Osteoblast (primary cell): ENCODE results near the gene SLC22A17. TPM values are rescaled to one million over a fixed set of nuclear protein-coding genes. Genes with fewer than 3 reads are reported as not detected.

Source experiments
- DNase-seq: peaks from one replicate; pipeline ENCODE4 v3.0.0; 2011; ENCODE audit warnings: low spot score, mixed read lengths; ENCODE audit not compliant: insufficient read length; ENCODE audit errors: missing footprints
- H2AFZ ChIP-seq: 2 replicates; pipeline ENCODE4 v1.6.0; 2011; ENCODE audit warnings: mild to moderate bottlenecking, low read length
- H3K27ac ChIP-seq: 2 replicates; pipeline ENCODE4 v1.5.1; 2011; ENCODE audit warnings: mild to moderate bottlenecking, low read depth, low read length, moderate library complexity
- H3K27me3 ChIP-seq: 2 replicates; pipeline ENCODE4 v1.6.0; 2012; ENCODE audit warnings: mild to moderate bottlenecking, control low read depth, inconsistent platforms, low read length, moderate library complexity; ENCODE audit not compliant: insufficient read depth
- H3K36me3 ChIP-seq: 2 replicates; pipeline ENCODE4 v1.5.1; 2011; ENCODE audit warnings: mild to moderate bottlenecking, low read length, control low read depth, moderate library complexity; ENCODE audit not compliant: insufficient read depth
- H3K4me1 ChIP-seq: 2 replicates; pipeline ENCODE4 v1.5.1; 2011; ENCODE audit warnings: mild to moderate bottlenecking, low read length, control low read depth, moderate library complexity; ENCODE audit not compliant: insufficient read depth
- H3K4me2 ChIP-seq: 2 replicates; pipeline ENCODE4 v1.6.0; 2011; ENCODE audit warnings: mild to moderate bottlenecking, low read length; ENCODE audit not compliant: insufficient read depth
- H3K4me3 ChIP-seq: fragments of 200-600 bp; sonication (generic); 3 replicates; pipeline ENCODE4 v1.5.1; 2012; ENCODE audit warnings: mild to moderate bottlenecking, low read length, inconsistent platforms; ENCODE audit not compliant: insufficient read depth
- H3K79me2 ChIP-seq: 2 replicates; pipeline ENCODE4 v1.6.0; 2012; ENCODE audit warnings: mild to moderate bottlenecking, low read length, control low read depth, inconsistent platforms; ENCODE audit not compliant: insufficient read depth
- H3K9me3 ChIP-seq: 2 replicates; pipeline ENCODE4 v1.5.1; 2011; ENCODE audit warnings: low read depth, low read length, control low read depth
- H4K20me1 ChIP-seq: 2 replicates; pipeline ENCODE4 v1.6.0; 2012; ENCODE audit warnings: mild to moderate bottlenecking, low read length, control low read depth; ENCODE audit not compliant: insufficient read depth
- total RNA-seq: library from RNA; depleted of rRNA; stranded (reverse); fragments of >200 nt; gene quantifications from 2 replicates; pipeline ENCODE4 v1.2.3, GENCODE V29; 2012
- TF ChIP-seq, protein P1 (sequence below): IDR thresholded peaks from 2 replicates; pipeline ENCODE4 v1.5.1; 2011; ENCODE audit warnings: mild to moderate bottlenecking, low read depth, low read length, moderate library complexity; ENCODE audit errors: extremely low read depth

Gene SLC22A17
- total RNA-seq, 1 donor, result 18.1 TPM

DNA sequence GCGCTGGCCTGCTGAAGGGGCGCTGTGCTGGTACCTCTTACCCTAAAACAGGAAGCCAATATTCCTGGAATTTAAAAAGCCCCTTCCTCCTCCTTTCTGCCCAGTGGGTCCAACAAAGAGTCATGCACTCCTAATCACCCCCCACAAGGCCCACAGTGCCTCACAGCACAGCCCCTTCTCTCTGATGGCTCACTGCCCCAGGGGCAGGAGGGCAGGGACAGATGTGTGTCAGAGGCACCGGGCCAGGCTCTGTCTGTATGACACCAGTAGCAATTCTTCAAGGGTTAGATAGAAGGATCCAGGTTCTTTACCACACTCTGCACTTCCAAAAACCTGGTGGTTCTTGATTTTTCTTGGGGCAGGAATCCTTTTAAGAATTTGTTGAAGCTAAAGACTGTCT, 46.4 kb upstream of the SLC22A17 start:
- TF ChIP-seq, protein P1, sequence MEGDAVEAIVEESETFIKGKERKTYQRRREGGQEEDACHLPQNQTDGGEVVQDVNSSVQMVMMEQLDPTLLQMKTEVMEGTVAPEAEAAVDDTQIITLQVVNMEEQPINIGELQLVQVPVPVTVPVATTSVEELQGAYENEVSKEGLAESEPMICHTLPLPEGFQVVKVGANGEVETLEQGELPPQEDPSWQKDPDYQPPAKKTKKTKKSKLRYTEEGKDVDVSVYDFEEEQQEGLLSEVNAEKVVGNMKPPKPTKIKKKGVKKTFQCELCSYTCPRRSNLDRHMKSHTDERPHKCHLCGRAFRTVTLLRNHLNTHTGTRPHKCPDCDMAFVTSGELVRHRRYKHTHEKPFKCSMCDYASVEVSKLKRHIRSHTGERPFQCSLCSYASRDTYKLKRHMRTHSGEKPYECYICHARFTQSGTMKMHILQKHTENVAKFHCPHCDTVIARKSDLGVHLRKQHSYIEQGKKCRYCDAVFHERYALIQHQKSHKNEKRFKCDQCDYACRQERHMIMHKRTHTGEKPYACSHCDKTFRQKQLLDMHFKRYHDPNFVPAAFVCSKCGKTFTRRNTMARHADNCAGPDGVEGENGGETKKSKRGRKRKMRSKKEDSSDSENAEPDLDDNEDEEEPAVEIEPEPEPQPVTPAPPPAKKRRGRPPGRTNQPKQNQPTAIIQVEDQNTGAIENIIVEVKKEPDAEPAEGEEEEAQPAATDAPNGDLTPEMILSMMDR, result no peak
- no peaks in the 10 kb centered on the region for H3K9me3 ChIP-seq
- no peaks in the 10 kb centered on the region for H3K36me3 ChIP-seq
- no peaks in the 10 kb centered on the region for H3K79me2 ChIP-seq
- no peak overlapping the region for H2AFZ ChIP-seq
- no peaks in the 10 kb centered on the region for H3K27me3 ChIP-seq
- H4K20me1 ChIP-seq, result no peaks in the 10 kb centered on the region
- H3K4me3 ChIP-seq, result no peak overlapping the region
- no peak overlapping the region for H3K27ac ChIP-seq
- H3K4me1 ChIP-seq, result no peaks in the 10 kb centered on the region
- DNase-seq, result no peak
- H3K4me2 ChIP-seq, result no peak overlapping the region

DNA sequence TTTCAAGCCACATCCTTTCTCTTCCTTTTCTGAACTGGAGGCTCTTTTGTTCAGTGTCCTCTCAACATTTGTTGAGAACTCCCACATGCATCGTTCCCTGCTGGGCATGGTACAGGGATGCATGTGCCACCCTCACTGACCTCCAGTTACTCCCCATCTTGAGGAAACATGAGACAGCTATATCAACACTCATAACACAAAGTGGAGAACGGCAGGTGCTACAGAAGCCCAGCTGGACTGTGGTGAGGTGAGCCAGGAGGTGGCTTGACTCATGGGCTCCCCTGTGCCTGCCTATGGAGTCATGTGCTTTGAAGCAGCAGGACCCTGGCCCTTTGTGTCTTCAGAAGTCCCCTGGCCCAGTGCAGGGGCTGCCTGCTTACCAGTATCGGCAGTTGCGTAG, 45.7 kb upstream of the SLC22A17 start:
- Histone ChIP-seq H3K4me1 (no peaks in the 10 kb centered on the region), H3K9me3 (no peaks in the 10 kb centered on the region), H3K4me2 (no peak overlapping the region), H4K20me1 (no peaks in the 10 kb centered on the region), H3K79me2 (no peaks in the 10 kb centered on the region), H3K27me3 (no peaks in the 10 kb centered on the region), H3K36me3 (no peaks in the 10 kb centered on the region), H3K27ac (no peak overlapping the region), H2AFZ (no peak overlapping the region), H3K4me3 (no peak overlapping the region)
- TF ChIP-seq, protein P1, result no peak
- no peak for DNase-seq

DNA sequence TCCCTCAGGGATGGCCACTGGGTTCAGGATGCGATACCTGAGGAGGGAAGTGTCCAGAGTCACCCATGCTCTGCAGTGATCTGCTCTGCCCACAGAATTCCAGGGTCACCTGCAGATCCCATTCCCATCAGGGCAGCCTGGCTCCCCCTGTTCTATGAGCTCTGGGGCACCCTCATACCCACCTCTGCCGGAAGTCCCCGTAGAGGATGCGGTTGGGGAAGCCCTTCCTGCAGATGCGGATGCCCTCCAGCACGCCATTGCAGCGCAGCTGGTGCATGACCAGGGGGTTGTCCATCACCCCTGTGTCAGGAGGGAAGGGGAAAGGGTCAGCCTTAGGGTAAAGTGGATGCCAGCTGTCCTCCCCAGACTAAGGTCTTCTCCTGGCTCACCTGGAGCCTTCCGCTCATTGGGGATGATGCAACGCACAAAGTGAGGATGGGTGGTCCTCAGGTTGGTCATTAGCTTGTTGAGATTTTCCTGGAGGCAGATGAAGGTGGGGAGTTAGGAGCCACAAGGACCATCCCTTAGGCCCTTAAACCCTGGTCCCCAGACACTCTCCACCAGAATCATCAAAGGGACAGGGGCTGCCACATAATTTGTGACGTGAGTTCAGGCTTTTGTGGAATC, 44.2 kb upstream of the SLC22A17 start:
- Histone ChIP-seq H3K27me3 (peaks cover 2% of the 10 kb centered on the region), H3K79me2 (no peaks in the 10 kb centered on the region), H3K36me3 (no peaks in the 10 kb centered on the region), H4K20me1 (no peaks in the 10 kb centered on the region), H3K9me3 (no peaks in the 10 kb centered on the region), H3K4me3 (no peak overlapping the region), H3K27ac (no peak overlapping the region), H2AFZ (no peak overlapping the region), H3K4me1 (no peaks in the 10 kb centered on the region), H3K4me2 (no peak overlapping the region)
- no peak for DNase-seq
- TF ChIP-seq, protein P1, result no peak

GRCh38 chr14:23396126-23396525, 43.4 kb upstream of the SLC22A17 start:
- H3K27me3 ChIP-seq, result peaks cover 2% of the 10 kb centered on the region
- H3K79me2 ChIP-seq, result no peaks in the 10 kb centered on the region
- H2AFZ ChIP-seq, result no peak overlapping the region
- H3K27ac ChIP-seq, result no peak overlapping the region
- H3K9me3 ChIP-seq, result no peaks in the 10 kb centered on the region
- H3K36me3 ChIP-seq, result no peaks in the 10 kb centered on the region
- H4K20me1 ChIP-seq, result no peaks in the 10 kb centered on the region
- DNase-seq, result no peak
- H3K4me1 ChIP-seq, result no peaks in the 10 kb centered on the region
- TF ChIP-seq, protein P1, result no peak
- H3K4me2 ChIP-seq, result no peak overlapping the region
- no peak overlapping the region for H3K4me3 ChIP-seq
